Mucosa of stomach (tissue), 1 donor: ENCODE measurements around the gene HOXD3.

Experiments
- H3K27me3 ChIP-seq: one replicate; pipeline ENCODE4 v1.7.0; 2013; ENCODE audit warnings: mild to moderate bottlenecking, low read length; ENCODE audit not compliant: control insufficient read depth, insufficient read depth
- H3K36me3 ChIP-seq: one replicate; pipeline ENCODE4 v1.7.0; 2013; ENCODE audit warnings: low read length; ENCODE audit not compliant: control insufficient read depth, insufficient read depth
- H3K4me1 ChIP-seq: one replicate; pipeline ENCODE4 v1.7.0; 2013; ENCODE audit warnings: mild to moderate bottlenecking, low read length; ENCODE audit not compliant: control insufficient read depth, insufficient read depth
- H3K4me3 ChIP-seq: one replicate; pipeline ENCODE4 v1.7.0; 2013; ENCODE audit warnings: low read length
- H3K9ac ChIP-seq: one replicate; pipeline ENCODE4 v1.7.0; 2013; ENCODE audit warnings: mild to moderate bottlenecking, low read length, moderate library complexity
- H3K9me3 ChIP-seq: one replicate; pipeline ENCODE4 v1.7.0; 2013; ENCODE audit warnings: mild to moderate bottlenecking, low read length, moderate library complexity; ENCODE audit not compliant: control insufficient read depth
- donor health status: Pancreatic carcinoma.

Gene HOXD3

GRCh38 chr2:176167398-176167797 lies 10.3 kb downstream of the HOXD3 start:
- Histone ChIP-seq H3K9me3 (no peaks in the 10 kb centered on the region), H3K4me3 (no peak overlapping the region), H3K36me3 (no peaks in the 10 kb centered on the region), H3K27me3 (peaks cover 94% of the 10 kb centered on the region), H3K9ac (no peak overlapping the region), H3K4me1 (no peaks in the 10 kb centered on the region)

GRCh38 chr2:176169181-176169580 lies 12.1 kb downstream of the HOXD3 start:
- Histone ChIP-seq H3K9me3 (no peaks in the 10 kb centered on the region), H3K27me3 (peaks cover 94% of the 10 kb centered on the region), H3K4me3 (no peak overlapping the region), H3K9ac (no peak overlapping the region), H3K4me1 (no peaks in the 10 kb centered on the region), H3K36me3 (no peaks in the 10 kb centered on the region)

GRCh38 chr2:176169711-176170110 lies 12.6 kb downstream of the HOXD3 start:
- H3K9ac ChIP-seq: no peak overlapping the region
- H3K36me3 ChIP-seq: no peaks in the 10 kb centered on the region
- H3K9me3 ChIP-seq: no peaks in the 10 kb centered on the region
- no peak overlapping the region for H3K4me3 ChIP-seq
- H3K27me3 ChIP-seq: peaks cover 94% of the 10 kb centered on the region
- no peaks in the 10 kb centered on the region for H3K4me1 ChIP-seq

GRCh38 chr2:176170602-176171305 lies 13.6 kb downstream of the HOXD3 start:
- Histone ChIP-seq H3K27me3 (peaks cover 94% of the 10 kb centered on the region), H3K36me3 (no peaks in the 10 kb centered on the region), H3K9ac (no peak overlapping the region), H3K9me3 (no peaks in the 10 kb centered on the region), H3K4me1 (no peaks in the 10 kb centered on the region), H3K4me3 (no peak overlapping the region)

- peaks cover 95% of the 10 kb centered on the region for H3K27me3 ChIP-seq
- no peaks in the 10 kb centered on the region for H3K36me3 ChIP-seq
- no peak overlapping the region for H3K4me3 ChIP-seq
- H3K9ac ChIP-seq: no peak overlapping the region
- no peaks in the 10 kb centered on the region for H3K9me3 ChIP-seq
- H3K4me1 ChIP-seq: no peaks in the 10 kb centered on the region
Measured at GRCh38 chr2:176171351-176172006, 14.4 kb downstream of the HOXD3 start.

- Histone ChIP-seq H3K9me3 (no peaks in the 10 kb centered on the region), H3K9ac (no peak overlapping the region), H3K4me3 (no peak overlapping the region), H3K4me1 (no peaks in the 10 kb centered on the region), H3K36me3 (no peaks in the 10 kb centered on the region), H3K27me3 (peaks cover 96% of the 10 kb centered on the region)
Measured at GRCh38 chr2:176172007-176172894, 15.1 kb downstream of the HOXD3 start.

- H3K9me3 ChIP-seq: no peaks in the 10 kb centered on the region
- H3K36me3 ChIP-seq: no peaks in the 10 kb centered on the region
- no peaks in the 10 kb centered on the region for H3K4me1 ChIP-seq
- no peak overlapping the region for H3K9ac ChIP-seq
- H3K27me3 ChIP-seq: peaks cover 98% of the 10 kb centered on the region
- no peak overlapping the region for H3K4me3 ChIP-seq
Measured at GRCh38 chr2:176172895-176173566, 15.9 kb downstream of the HOXD3 start.

- H3K36me3 ChIP-seq: no peaks in the 10 kb centered on the region
- H3K27me3 ChIP-seq: peaks cover 99% of the 10 kb centered on the region
- H3K4me1 ChIP-seq: no peaks in the 10 kb centered on the region
- H3K9me3 ChIP-seq: no peaks in the 10 kb centered on the region
- H3K9ac ChIP-seq: no peak overlapping the region
- H3K4me3 ChIP-seq: no peak overlapping the region
Measured at GRCh38 chr2:176173567-176174381, 16.7 kb downstream of the HOXD3 start.

- no peaks in the 10 kb centered on the region for H3K9me3 ChIP-seq
- H3K27me3 ChIP-seq: peaks cover 100% of the 10 kb centered on the region
- H3K4me3 ChIP-seq: no peak overlapping the region
Measured at GRCh38 chr2:176174382-176174823, 17.3 kb downstream of the HOXD3 start.

GRCh38 chr2:176174824-176175708 lies 18.0 kb downstream of the HOXD3 start:
- Histone ChIP-seq H3K27me3 (peaks cover 100% of the 10 kb centered on the region), H3K4me1 (no peaks in the 10 kb centered on the region), H3K9ac (no peak overlapping the region), H3K9me3 (no peaks in the 10 kb centered on the region), H3K4me3 (no peak overlapping the region), H3K36me3 (no peaks in the 10 kb centered on the region)

More at GRCh38 chr2:176174382-176174823, 17.3 kb downstream of the HOXD3 start:
- Histone ChIP-seq H3K9ac (no peak overlapping the region), H3K4me1 (no peaks in the 10 kb centered on the region), H3K36me3 (no peaks in the 10 kb centered on the region)
